ENCODE data around the gene RBMX2.

- TF ChIP-seq, protein P1, sequence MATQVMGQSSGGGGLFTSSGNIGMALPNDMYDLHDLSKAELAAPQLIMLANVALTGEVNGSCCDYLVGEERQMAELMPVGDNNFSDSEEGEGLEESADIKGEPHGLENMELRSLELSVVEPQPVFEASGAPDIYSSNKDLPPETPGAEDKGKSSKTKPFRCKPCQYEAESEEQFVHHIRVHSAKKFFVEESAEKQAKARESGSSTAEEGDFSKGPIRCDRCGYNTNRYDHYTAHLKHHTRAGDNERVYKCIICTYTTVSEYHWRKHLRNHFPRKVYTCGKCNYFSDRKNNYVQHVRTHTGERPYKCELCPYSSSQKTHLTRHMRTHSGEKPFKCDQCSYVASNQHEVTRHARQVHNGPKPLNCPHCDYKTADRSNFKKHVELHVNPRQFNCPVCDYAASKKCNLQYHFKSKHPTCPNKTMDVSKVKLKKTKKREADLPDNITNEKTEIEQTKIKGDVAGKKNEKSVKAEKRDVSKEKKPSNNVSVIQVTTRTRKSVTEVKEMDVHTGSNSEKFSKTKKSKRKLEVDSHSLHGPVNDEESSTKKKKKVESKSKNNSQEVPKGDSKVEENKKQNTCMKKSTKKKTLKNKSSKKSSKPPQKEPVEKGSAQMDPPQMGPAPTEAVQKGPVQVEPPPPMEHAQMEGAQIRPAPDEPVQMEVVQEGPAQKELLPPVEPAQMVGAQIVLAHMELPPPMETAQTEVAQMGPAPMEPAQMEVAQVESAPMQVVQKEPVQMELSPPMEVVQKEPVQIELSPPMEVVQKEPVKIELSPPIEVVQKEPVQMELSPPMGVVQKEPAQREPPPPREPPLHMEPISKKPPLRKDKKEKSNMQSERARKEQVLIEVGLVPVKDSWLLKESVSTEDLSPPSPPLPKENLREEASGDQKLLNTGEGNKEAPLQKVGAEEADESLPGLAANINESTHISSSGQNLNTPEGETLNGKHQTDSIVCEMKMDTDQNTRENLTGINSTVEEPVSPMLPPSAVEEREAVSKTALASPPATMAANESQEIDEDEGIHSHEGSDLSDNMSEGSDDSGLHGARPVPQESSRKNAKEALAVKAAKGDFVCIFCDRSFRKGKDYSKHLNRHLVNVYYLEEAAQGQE (IDR thresholded peaks at IDR 0.05; ENCODE audit: insufficient read depth in 1 of 2, low read depth in 2 of 2, low read length in 2 of 2) = no peak
- no peak for TF ChIP-seq SIN3A (IDR thresholded peaks at IDR 0.05; ENCODE audit: borderline replicate concordance, insufficient read depth, low read length)
- TF ChIP-seq POLR2AphosphoS5 (IDR thresholded peaks at IDR 0.05; ENCODE audit: low read depth, low read length) = no peak
Observed at GRCh38 chrX:130413415-130413814, 11.6 kb downstream of the RBMX2 start.
